ENCODE data around the gene PRCD.

The PRCD gene

GRCh38 chr17:76538281-76538931 is 1.4 kb upstream of the PRCD start:
- DNase-seq (ENCODE audit: low read depth in 2 of 3, low spot score in 1 of 3) = no peak

GRCh38 chr17:76538941-76539570 is 788 bp upstream of the PRCD start:
- DNase-seq (ENCODE audit: low read depth in 2 of 3, low spot score in 1 of 3) = no peak

GRCh38 chr17:76540381-76541300 is 797 bp downstream of the PRCD start:
- DNase-seq (ENCODE audit: low read depth in 2 of 3, low spot score in 1 of 3) = no peak

GRCh38 chr17:76541739-76542454 is 2.1 kb downstream of the PRCD start:
- no peak for DNase-seq (ENCODE audit: low read depth in 2 of 3, low spot score in 1 of 3)

GRCh38 chr17:76542566-76542971 is 2.7 kb downstream of the PRCD start:
- DNase-seq (ENCODE audit: low read depth in 2 of 3, low spot score in 1 of 3) = no peak

- DNase-seq (ENCODE audit: low read depth in 2 of 3, low spot score in 1 of 3) = no peak
These were observed 3.1 kb downstream of the PRCD start for GRCh38 chr17:76542984-76543383.

- no peak for DNase-seq (ENCODE audit: low read depth in 2 of 3, low spot score in 1 of 3)
These were observed 3.6 kb downstream of the PRCD start for GRCh38 chr17:76543482-76543825.

GRCh38 chr17:76543826-76544545 is 4.1 kb downstream of the PRCD start:
- no peak for DNase-seq (ENCODE audit: low read depth in 2 of 3, low spot score in 1 of 3)

GRCh38 chr17:76544546-76545365 is 4.9 kb downstream of the PRCD start:
- no peak for DNase-seq (ENCODE audit: low read depth in 2 of 3, low spot score in 1 of 3)

GRCh38 chr17:76545918-76546555 is 6.2 kb downstream of the PRCD start:
- no peak for DNase-seq (ENCODE audit: low read depth in 2 of 3, low spot score in 1 of 3)

GRCh38 chr17:76546556-76547182 is 6.8 kb downstream of the PRCD start:
- no peak for DNase-seq (ENCODE audit: low read depth in 2 of 3, low spot score in 1 of 3)

- DNase-seq (ENCODE audit: low read depth in 2 of 3, low spot score in 1 of 3) = peak in 2 of 3 donors; percentile 36 to 40
These were observed 7.4 kb downstream of the PRCD start for GRCh38 chr17:76547183-76547641.

GRCh38 chr17:76547642-76548202 is 7.9 kb downstream of the PRCD start:
- no peak for DNase-seq (ENCODE audit: low read depth in 2 of 3, low spot score in 1 of 3)

GRCh38 chr17:76548378-76549214 is 8.8 kb downstream of the PRCD start:
- no peak for DNase-seq (ENCODE audit: low read depth in 2 of 3, low spot score in 1 of 3)

GRCh38 chr17:76549215-76549518 is 9.3 kb downstream of the PRCD start:
- no peak for DNase-seq (ENCODE audit: low read depth in 2 of 3, low spot score in 1 of 3)

- DNase-seq (ENCODE audit: low read depth in 2 of 3, low spot score in 1 of 3) = no peak
These were observed 9.7 kb downstream of the PRCD start for GRCh38 chr17:76549539-76549938.

- DNase-seq (ENCODE audit: low read depth in 2 of 3, low spot score in 1 of 3) = no peak
These were observed 11.1 kb downstream of the PRCD start for GRCh38 chr17:76550712-76551615.
